Keratinocyte (primary cell): ENCODE measurements around the gene AXIN1. TPM values are rescaled to one million over a fixed set of nuclear protein-coding genes. Genes with fewer than 3 reads are reported as not detected.

Source experiments
- DNase-seq: peaks from one replicate; pipeline ENCODE4 v3.0.0-alpha.2; 2011; ENCODE audit warnings: low read depth, missing footprints, low spot score
- FAIRE-seq: peaks from 2 replicates; lab custom pipeline; 2011; peaks lifted over from hg19 to GRCh38; lab: Jason Lieb, UNC
- H2AFZ ChIP-seq: 2 replicates; pipeline ENCODE4 v1.6.0; 2012; ENCODE audit warnings: low read length, control low read depth, inconsistent platforms; ENCODE audit not compliant: control insufficient read depth
- H3K27ac ChIP-seq: 2 replicates; pipeline ENCODE4 v1.5.1; 2011; ENCODE audit warnings: low read length; ENCODE audit not compliant: control insufficient read depth, insufficient read depth
- H3K27me3 ChIP-seq: 3 replicates; pipeline ENCODE4 v1.6.0; 2011; ENCODE audit warnings: low read length; ENCODE audit not compliant: control insufficient read depth, insufficient read depth; ENCODE audit errors: extremely low read depth
- H3K36me3 ChIP-seq, 2 experiments: 2 replicates in 1 of 2; 3 replicates in 1 of 2; pipeline ENCODE4 v1.5.1; 2011; ENCODE audit warnings: low read length in 2 of 2, mild to moderate bottlenecking in 1 of 2; ENCODE audit not compliant: control insufficient read depth in 2 of 2, insufficient read depth in 2 of 2; ENCODE audit errors: extremely low read depth in 1 of 2
- H3K4me1 ChIP-seq: 3 replicates; pipeline ENCODE4 v1.5.1; 2011; ENCODE audit warnings: low read length; ENCODE audit not compliant: control insufficient read depth, insufficient read depth; ENCODE audit errors: extremely low read depth
- H3K4me2 ChIP-seq: 3 replicates; pipeline ENCODE4 v1.6.0; 2011; ENCODE audit warnings: low read depth, low read length; ENCODE audit not compliant: control insufficient read depth, insufficient read depth; ENCODE audit errors: extremely low read depth
- H3K4me3 ChIP-seq, 3 experiments: fragments of 200-600 bp in 1 of 3; sonication (generic) in 1 of 3; 2 replicates in 2 of 3; 3 replicates in 1 of 3; pipeline ENCODE4 v1.5.1; 2011 to 2016; ENCODE audit warnings: low read length in 3 of 3, mild to moderate bottlenecking in 3 of 3, control low read depth in 2 of 3, inconsistent platforms in 1 of 3, low read depth in 1 of 3, mixed read lengths in 1 of 3, mixed run types in 1 of 3, moderate library complexity in 1 of 3; ENCODE audit not compliant: control insufficient read depth in 2 of 3, insufficient read depth in 2 of 3; ENCODE audit errors: extremely low read depth in 1 of 3
- H3K79me2 ChIP-seq: 2 replicates; pipeline ENCODE4 v1.6.0; 2012; ENCODE audit warnings: low read length; ENCODE audit not compliant: control insufficient read depth, insufficient read depth
- H3K9ac ChIP-seq: 3 replicates; pipeline ENCODE4 v1.6.0; 2011; ENCODE audit warnings: low read length; ENCODE audit not compliant: control insufficient read depth, insufficient read depth; ENCODE audit errors: extremely low read depth
- H3K9me1 ChIP-seq: 3 replicates; pipeline ENCODE4 v1.6.0; 2011; ENCODE audit warnings: low read length; ENCODE audit not compliant: control insufficient read depth, insufficient read depth; ENCODE audit errors: extremely low read depth
- H3K9me3 ChIP-seq: 2 replicates; pipeline ENCODE4 v1.5.1; 2012; ENCODE audit warnings: low read depth, low read length; ENCODE audit not compliant: control insufficient read depth
- H4K20me1 ChIP-seq: 3 replicates; pipeline ENCODE4 v1.6.0; 2011; ENCODE audit warnings: low read length; ENCODE audit not compliant: control insufficient read depth, insufficient read depth; ENCODE audit errors: extremely low read depth
- EZH2 ChIP-seq: IDR thresholded peaks from one replicate; pipeline ENCODE4 v1.6.1; 2012; ENCODE audit warnings: inconsistent platforms, mild to moderate bottlenecking, low read length, moderate library complexity
- dilution Hi-C: fragments of 300-500 bp; cut with MboI; formaldehyde crosslinking; loops from one replicate; pipeline ENCODE4 v1.7.0; 2020; ENCODE audit warnings: low sequenced_read_pairs; ENCODE audit not compliant: extremely low pct_ligation_motif_present
- polyA plus RNA-seq, 5 experiments: library from polyadenylated mRNA; depleted of rRNA in 3 of 5; stranded (reverse) in 3 of 5; stranded (forward) in 1 of 5; unstranded in 1 of 5; fragments of >200 nt; gene quantifications; 1 replicate in 1 of 5; 2 replicates in 3 of 5; 3 replicates in 1 of 5; pipeline versions ENCODE4 v1.2.1 to v1.2.3, GENCODE V29; 2011 to 2012; ENCODE audit warnings: missing spikeins in 2 of 5, low read depth in 1 of 5, low replicate concordance in 1 of 5
- TF ChIP-seq, protein P1 (sequence below), 3 experiments: IDR thresholded peaks in 1 of 3; conservative IDR thresholded peaks in 1 of 3; optimal IDR thresholded peaks in 1 of 3; 2 replicates in 2 of 3; 3 replicates in 1 of 3; pipeline versions ENCODE3 to v1.5.1; 2011; ENCODE audit warnings: low read length in 3 of 3, mild to moderate bottlenecking in 3 of 3, moderate library complexity in 2 of 3, control low read depth in 1 of 3, inconsistent platforms in 1 of 3; ENCODE audit not compliant: insufficient read depth in 2 of 3; ENCODE audit errors: extremely low read depth in 1 of 3

Gene AXIN1
- polyA plus RNA-seq, 1 donor (not counting 4 experiments of a cell fraction or from before 2014, with no cell fraction given), result 8.8 TPM

DNA sequence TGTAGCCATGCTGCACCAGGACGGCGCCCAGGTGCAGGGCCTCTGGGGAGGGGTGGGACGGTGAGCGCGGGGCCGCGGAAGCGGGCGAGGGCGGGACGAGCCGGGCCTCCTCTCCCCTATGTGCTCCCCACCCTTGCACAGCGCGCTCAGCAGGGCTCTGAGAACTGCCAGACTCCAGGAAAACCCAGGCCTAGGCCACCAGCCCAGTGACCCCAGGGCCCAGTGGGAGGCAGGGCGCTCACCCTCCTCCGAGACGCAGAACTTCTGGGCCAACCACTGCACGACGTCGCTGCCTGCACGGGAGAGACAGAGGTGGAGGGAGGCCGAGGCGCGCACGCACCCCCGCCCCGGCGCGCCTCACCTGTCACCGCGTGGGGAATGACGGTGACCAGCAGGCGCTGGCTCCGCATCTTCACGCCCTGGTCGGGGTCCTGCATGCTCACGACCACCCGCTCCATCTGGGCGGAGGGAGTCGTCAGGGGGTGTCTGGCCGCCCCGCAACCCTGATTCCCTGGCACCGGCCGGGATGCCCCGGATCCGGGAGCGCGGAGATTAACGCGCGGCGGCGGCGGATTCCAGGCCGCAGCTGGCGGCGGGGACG lies 77.4 kb downstream of the AXIN1 start:
- FAIRE-seq, result no peak
- H3K9ac ChIP-seq, result no peak overlapping the region

GRCh38 chr16:273547-274421 lies 78.7 kb downstream of the AXIN1 start:
- H3K9me1 ChIP-seq, result no peaks in the 10 kb centered on the region
- dilution Hi-C loops, result no loop called here
- no peak overlapping the region for H3K4me2 ChIP-seq
- no peak overlapping the region for H2AFZ ChIP-seq
- no peak overlapping the region for H3K9ac ChIP-seq
- FAIRE-seq (no peak), DNase-seq (no peak)
- no peaks in the 10 kb centered on the region for H3K36me3 ChIP-seq
- H3K79me2 ChIP-seq, result no peaks in the 10 kb centered on the region
- H3K27ac ChIP-seq, result no peak overlapping the region
- no peaks in the 10 kb centered on the region for H3K9me3 ChIP-seq
- H4K20me1 ChIP-seq, result no peaks in the 10 kb centered on the region
- H3K4me3 ChIP-seq, result no peak overlapping the region
- peaks cover 35% of the 10 kb centered on the region for H3K27me3 ChIP-seq
- TF ChIP-seq, protein P1, sequence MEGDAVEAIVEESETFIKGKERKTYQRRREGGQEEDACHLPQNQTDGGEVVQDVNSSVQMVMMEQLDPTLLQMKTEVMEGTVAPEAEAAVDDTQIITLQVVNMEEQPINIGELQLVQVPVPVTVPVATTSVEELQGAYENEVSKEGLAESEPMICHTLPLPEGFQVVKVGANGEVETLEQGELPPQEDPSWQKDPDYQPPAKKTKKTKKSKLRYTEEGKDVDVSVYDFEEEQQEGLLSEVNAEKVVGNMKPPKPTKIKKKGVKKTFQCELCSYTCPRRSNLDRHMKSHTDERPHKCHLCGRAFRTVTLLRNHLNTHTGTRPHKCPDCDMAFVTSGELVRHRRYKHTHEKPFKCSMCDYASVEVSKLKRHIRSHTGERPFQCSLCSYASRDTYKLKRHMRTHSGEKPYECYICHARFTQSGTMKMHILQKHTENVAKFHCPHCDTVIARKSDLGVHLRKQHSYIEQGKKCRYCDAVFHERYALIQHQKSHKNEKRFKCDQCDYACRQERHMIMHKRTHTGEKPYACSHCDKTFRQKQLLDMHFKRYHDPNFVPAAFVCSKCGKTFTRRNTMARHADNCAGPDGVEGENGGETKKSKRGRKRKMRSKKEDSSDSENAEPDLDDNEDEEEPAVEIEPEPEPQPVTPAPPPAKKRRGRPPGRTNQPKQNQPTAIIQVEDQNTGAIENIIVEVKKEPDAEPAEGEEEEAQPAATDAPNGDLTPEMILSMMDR (optimal IDR thresholded peaks at IDR 0.05 in 1 of 3, IDR thresholded peaks at IDR 0.05 in 1 of 3, conservative IDR thresholded peaks at IDR 0.05 in 1 of 3; ENCODE audit: extremely low read depth in 1 of 3, insufficient read depth in 2 of 3, low read length in 3 of 3), result no peak
- TF ChIP-seq EZH2, result no peak
- no peaks in the 10 kb centered on the region for H3K4me1 ChIP-seq

More for the DNA sequence above, 77.4 kb downstream of the AXIN1 start:
- H3K4me2 ChIP-seq, result peak overlapping the region; percentile 37
- H3K9me3 ChIP-seq, result no peaks in the 10 kb centered on the region
- H4K20me1 ChIP-seq, result no peaks in the 10 kb centered on the region
- no peaks in the 10 kb centered on the region for H3K36me3 ChIP-seq
- H3K4me1 ChIP-seq, result no peaks in the 10 kb centered on the region
- no peak overlapping the region for H3K27ac ChIP-seq
- H3K27me3 ChIP-seq, result peaks cover 41% of the 10 kb centered on the region
- no peak for DNase-seq
- peak; percentile 83 for TF ChIP-seq EZH2
- TF ChIP-seq, protein P1 (optimal IDR thresholded peaks at IDR 0.05 in 1 of 3, IDR thresholded peaks at IDR 0.05 in 1 of 3, conservative IDR thresholded peaks at IDR 0.05 in 1 of 3; ENCODE audit: extremely low read depth in 1 of 3, insufficient read depth in 2 of 3, low read length in 3 of 3), result no peak
- H3K9me1 ChIP-seq, result no peaks in the 10 kb centered on the region
- no peak overlapping the region for H3K4me3 ChIP-seq
- dilution Hi-C loops, result no loop called here
- no peaks in the 10 kb centered on the region for H3K79me2 ChIP-seq
- H2AFZ ChIP-seq, result no peak overlapping the region
